ENCODE measurements around the gene CDYL2.
A peak's percentile ranks its signal among the peaks of the same experiment; 100 is the strongest.

Gene CDYL2

DNA sequence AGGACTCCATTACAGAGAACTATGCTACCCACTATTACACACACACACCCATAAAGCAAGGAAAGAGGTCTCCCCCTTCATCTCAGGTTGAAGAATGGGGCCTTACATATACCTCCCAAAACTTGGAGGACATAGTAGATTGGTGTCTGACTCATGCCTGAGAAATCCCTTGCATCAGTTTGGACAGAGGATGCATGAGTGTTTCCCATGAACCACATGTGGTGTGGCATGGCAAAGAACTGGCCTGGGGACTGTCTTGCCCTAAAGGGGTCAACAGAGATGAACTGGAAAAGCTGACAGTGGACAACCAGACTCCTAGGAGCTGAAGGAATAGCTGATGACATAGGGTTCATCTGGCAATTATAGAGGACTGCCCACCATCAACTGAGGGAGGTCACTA, 209.6 kb downstream of the CDYL2 start:
- ATAC-seq = no peak
- DNase-seq = no peak

DNA sequence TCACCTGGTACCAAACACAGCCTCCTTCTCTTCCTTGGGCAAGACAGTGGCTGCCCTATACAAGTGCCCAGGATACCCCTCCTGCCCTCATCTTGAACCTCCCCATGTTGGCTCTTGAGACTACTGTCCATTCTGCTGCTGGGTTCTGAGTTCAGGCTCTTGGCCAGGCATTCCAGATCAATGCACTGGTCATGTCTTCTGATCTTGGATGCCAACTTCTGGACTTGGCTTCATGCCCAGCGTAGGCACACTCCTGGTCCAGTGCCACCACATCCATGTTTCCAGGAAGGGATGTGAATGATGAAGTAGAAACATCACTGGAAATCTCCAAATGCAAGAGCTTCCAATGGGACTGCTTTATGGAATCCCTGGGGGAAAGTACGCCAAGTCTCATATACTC, 212.1 kb downstream of the CDYL2 start:
- no peak for ATAC-seq

DNA sequence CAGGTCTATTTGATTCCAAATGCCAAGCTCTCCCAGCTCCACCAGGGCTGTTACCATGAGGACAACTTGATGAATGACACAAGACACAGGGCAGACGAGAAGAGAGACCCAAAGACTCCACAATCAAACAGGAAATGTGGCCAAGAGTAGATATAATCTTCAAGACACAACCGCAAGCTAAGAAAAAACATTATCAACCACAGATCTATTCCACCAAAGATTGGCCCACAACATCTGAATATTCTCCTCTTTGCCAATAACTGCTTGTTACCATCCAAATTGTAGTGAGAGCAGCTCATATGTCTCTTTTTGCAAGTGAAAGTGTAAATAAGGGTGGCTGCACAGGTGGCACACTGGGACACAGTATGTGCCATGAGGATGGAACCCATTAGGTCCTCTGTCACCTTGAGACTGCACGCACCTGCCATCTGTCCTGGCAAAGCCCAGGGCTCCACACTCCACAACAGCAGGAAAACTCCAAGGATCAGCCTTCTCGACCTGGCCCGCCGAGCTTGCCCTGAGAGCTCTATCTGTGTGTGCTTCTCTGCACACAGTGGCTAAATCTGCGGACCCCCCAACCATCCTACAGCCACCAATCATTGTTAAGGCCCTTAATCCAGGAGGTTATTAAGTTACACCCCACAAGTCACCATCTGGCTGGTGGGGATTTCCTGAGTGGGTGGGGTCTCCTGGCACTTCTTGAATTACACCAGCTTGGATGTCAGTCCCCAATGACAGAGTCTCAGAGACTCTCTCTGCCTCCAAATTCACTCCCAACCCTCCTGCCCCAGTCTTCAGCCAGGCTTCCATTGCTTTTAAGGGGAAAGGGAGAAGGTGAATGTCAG, 213.1 kb downstream of the CDYL2 start:
- DNase-seq = peak; percentile 26
- peak; percentile 86 for ATAC-seq

More for the DNA sequence above, 212.1 kb downstream of the CDYL2 start:
- DNase-seq = no peak

DNA sequence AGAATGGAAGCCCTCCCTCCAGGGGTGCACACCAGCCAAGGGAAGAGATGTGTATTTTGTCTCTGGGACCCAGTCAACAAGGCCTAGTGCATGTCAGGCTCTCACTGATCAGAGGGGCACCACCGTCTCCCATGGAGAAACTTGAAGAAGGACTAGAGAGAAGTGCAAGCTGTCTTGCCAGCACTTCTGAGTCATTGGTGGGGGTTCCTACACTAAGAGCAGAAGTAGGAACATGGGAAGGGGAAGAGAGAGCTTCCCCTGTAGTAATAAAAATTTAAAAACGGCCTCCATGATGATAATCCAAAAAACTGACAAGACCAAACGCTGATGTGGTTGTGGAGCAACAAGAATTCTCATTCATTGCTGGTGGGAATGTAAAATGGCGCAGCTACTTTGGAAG, 217.3 kb downstream of the CDYL2 start:
- ATAC-seq (no peak), DNase-seq (no peak)

DNA sequence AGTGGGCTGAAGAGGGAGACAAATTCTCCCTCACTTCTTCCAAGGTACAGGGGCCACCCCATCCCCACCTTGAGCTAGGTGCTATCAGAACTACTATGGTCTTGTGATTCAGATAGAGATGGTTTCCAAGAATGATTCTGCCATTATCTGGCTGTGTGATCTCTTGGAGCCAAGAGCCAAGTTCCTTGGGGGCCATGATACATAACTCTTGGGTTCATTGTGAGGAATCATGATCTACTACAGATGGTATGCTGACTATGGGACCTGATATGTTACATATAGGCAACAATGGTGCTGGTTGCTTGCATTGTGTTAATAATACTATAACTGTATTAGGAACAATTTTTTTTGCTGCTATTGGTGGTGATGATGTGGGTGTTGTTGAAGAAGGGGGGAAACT, 217.9 kb downstream of the CDYL2 start:
- ATAC-seq (no peak), DNase-seq (no peak)

DNA sequence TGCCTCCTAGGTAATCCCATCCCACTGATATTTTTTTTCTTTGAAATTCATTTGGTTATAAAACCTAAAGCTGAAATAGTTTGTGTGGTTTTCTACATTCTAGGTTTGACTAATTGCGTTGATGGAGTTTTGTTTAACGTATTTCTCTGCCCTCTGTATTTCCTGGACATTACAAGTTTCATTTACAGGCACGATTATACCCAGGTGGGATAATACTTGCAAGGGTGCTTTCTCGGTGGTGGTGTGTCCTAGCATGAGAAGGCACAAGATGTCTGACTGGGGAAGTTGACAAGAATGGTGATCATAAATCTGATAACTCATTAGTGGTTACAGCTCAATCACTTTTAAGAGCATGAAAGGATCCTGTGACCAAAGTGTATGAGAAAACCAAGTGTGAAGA, 218.6 kb downstream of the CDYL2 start:
- peak; percentile 39 for ATAC-seq
- DNase-seq = no peak

DNA sequence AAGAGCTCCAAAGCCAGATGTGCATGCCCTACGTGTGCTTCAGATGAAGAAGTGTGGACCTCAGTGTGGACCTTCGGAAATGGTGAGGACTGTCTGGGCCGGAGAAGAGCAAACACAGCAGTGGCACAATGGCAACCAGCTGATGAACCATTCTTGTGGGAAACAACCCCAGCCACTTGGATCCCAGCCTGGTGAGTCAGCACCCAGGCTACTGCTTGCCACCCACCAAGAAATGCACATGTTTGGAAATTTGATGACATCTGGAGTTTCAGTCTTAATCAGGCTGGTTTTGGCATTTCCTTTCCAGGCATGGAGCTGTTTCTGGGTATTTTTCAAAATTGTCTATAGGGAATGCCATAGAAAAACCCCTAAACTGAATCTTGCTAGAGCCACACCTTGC, 220.9 kb downstream of the CDYL2 start:
- peak; percentile 62 for DNase-seq
- peak; percentile 38 for ATAC-seq

DNA sequence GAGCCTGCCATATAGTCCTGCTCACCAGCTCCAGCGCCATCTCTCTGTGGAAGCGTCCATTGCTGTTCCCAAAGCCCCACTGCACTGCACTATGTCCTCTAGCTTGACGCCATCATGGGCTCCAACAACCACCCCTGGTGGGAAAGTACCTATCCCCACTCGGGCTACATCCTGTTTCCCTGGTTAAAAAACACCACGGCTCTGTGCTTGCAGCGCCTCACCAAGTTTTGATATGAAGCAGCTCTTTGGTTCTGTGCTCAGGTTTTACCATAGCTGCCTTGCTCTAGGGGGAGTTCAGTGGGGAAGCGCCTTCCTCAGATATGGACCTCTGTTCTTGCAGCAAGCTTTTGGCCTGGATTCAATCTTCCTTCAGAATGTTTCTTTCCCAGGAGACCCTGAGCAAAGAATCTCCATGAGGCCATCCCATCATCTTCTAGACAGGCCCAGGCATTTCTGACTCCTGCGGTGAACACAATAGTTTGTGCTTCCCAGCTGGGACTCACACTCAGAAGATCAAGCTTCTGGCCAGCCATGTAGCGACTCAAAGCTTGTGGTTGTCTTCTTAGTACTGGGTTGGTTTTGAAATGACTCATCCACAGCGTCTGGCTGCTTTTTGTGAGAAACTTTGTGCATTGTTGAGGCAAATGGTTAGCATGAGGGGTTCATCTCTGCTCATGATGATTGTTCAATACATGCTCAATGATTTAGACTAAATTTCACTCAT, 224.1 kb downstream of the CDYL2 start:
- peak; percentile 85 for ATAC-seq
- peak; percentile 70 for DNase-seq

DNA sequence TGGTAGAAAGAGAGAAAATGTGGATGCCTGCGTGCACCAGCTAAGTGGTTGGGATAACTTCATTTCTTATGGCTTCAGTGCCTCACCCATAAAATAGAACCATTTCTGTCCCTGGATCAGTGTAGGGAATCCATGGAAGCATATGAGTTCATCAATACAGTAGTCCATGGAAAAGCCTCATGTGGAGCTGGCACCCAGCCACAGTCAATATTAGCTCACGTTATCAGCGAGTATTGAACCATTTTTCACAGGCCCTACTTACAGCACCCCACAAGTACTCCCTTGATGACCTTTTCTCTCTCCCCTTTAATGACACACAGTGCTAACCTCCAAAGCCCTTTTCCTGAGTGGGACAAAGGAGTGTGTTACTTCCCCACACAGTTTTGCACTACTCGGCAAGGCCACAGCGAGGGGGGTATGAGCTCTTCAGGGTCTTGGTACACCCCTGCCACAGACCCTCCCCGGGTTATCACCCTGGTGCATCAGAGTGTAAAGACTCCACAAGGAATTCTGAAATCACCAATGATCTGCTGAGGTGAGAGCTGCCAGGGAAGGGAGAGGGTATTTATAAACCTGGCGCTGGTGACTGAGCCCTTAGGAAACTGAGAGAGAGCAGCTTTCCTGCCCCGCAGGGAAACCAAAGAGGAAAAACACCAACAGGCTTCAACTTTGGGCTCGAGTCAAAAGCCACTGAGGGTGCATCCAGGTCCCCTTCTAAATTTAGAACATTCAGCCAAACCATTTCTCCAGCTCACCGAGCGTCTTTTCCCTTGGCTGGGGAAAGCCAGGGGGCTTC, 226.7 kb downstream of the CDYL2 start:
- no peak for ATAC-seq

DNA sequence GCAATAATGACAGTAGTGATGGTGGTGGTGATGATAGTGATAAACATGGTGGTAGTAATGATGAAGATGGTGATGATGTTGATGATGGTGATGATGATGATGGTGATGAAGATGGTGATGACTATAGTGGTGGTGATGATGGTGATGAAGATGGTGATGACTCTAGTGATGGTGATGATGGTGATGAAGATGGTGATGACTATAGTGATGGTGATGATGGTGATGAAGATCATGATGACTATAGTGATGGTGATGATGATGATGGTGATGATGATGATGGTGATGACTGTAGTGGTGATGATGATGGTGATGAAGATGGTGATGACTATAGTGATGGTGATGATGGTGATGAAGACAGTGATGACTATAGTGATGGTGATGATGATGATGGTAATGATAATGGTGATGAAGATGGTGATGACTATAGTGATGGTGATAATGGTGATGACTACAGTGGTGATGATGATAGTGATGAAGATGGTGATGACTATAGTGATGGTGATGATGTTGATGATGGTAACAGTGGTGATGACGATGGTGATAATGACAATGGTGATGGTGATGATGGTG, 228.0 kb downstream of the CDYL2 start:
- DNase-seq = no peak
- ATAC-seq = no peak

More for the DNA sequence above, 226.7 kb downstream of the CDYL2 start:
- DNase-seq = no peak

DNA sequence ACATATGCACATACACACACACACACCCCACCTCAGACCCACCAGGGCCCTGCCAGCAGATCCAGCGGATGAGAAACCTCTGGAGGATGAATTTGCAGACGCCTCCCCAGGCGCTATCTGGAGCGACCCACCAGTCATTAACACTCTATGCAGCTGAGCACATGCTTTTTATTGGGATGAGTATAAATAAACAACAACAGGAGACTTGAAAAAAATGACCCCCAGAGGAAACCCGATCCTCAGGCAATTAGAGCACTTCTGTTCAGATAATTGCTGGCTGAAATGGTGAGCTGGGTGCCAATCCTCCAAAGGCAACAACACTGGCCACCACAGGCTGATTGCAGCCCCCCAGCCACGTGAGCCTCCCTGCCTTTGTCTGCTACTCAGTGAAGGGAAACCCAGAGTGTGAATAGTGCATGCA, 230.7 kb downstream of the CDYL2 start:
- no peak for ATAC-seq
- DNase-seq = no peak

DNA sequence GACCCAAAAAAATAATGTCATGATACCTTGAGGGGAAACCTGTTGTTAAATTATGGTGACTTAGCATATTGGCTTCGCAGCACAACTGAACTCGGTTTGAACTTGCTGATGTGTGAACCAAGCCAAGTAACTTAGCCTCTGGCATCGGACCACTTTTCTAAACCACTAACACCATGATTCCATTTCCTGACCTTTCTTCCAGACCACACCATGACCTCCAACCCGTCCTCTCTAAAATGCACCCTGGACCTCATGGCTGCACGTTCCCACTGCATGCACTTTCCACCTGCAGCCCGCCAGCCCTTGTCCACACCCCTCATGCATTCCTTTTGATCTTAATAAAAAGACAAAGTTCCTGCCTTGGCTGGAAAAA, 234.3 kb downstream of the CDYL2 start:
- ATAC-seq (peak; percentile 41), DNase-seq (peak; percentile 41)

DNA sequence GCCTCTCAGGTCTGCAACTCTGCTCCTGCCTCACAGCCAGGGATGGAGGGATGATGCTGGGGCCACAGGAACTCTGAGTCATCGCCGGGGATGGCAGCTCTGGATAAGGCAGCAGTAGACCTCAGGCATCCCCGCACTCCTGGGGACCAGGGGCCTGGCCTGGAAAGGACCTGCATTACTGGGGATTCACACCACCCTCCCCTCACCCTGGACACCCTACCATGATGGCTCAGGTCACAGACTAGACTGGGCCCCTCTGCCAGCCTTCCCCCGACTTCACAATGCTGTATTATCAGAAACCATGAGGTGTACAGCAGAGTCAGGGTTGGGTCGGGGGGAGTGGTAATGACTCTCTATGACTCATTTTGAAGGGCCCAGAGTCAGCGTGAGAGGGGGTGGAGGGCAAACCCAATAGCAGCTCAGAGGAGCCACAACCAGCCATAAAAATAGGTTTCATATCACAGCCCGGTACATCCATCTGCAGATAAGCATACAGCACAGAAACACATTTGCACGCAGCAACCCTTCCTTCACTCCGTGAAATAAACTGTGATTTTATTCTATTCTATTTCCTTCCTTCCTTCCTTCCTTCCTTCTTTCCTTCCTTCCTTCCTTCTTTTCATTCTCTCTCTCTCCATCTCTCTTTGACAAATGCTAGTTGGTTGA, 234.8 kb downstream of the CDYL2 start:
- ATAC-seq = peak; percentile 97
- DNase-seq = peak; percentile 78

DNA sequence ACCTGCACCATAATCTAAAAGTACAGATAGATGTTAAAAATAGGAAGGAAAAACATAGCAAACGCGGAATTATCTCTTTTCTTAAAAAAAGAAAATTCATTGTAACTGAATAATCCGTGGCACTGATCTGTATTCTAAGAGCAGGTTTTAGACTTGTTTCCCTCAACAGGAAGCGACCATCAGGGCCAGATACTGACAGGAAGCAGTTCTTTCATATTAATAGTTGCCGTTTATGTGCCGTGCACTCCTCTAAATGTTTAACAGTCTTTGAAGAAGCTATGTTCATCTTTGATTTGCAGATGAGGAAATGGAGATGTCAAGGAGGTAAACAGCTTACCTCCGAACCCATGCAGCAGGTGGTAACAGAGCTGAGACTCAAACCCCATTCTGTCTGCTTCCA, 240.0 kb downstream of the CDYL2 start:
- DNase-seq (no peak), ATAC-seq (no peak)

DNA sequence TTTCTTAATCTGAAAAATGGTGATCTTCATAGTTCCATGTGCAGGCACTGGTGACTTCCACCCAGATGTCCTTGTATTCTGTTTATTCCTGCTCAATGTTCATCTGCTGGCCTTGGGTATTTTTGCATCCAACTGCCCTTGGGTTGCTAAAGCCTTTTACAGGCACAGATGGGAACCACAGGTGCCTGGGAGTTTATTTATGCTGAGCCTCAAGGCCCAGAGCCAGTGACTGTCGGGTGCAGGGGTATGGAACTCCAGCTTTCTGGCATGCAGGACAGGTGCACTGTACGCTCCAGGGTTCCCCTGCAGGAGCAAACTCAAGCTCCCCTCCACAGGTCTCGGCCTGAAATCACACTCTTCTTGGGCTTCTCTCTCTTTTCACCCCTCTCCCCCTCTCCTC, 241.3 kb downstream of the CDYL2 start:
- ATAC-seq (no peak), DNase-seq (no peak)

DNA sequence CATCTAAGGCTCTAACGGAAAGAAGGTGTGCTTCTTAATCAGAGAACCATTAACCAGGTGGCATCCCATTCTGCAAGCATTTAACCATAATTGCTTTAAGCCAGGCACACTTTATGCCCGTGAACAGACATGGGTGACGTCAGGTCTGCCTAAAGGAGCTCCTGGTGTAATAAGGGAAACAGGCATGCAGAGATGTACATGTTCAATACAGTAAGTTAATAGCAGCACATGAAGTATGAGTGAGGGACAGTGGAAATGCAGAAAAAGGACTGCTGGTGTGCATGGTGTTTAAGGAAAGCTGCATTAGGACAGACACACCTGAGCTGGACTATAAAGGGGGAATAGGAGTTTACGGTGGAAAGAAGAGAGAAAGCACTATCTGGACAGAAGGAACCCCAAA, 245.0 kb downstream of the CDYL2 start:
- no peak for DNase-seq
- no peak for ATAC-seq

DNA sequence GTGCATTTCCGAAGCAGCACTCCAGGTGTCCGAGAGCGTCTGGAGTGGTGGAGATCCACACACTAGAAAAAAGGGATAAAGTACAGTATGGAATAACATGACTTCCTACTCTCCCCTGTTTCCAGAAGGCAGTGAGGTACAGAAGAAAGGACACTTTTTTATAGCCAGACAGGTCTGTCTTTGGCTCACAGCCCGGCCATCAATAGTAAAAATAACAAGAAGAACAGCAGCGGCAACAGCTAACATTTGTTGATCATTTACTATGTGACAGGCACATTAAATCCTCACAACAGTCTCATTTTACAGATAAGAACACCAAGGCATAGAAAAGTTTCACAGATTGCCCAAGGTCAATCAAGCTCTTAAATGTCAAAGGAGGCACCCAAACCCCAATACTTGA, 247.4 kb downstream of the CDYL2 start:
- DNase-seq (no peak), ATAC-seq (no peak)

DNA sequence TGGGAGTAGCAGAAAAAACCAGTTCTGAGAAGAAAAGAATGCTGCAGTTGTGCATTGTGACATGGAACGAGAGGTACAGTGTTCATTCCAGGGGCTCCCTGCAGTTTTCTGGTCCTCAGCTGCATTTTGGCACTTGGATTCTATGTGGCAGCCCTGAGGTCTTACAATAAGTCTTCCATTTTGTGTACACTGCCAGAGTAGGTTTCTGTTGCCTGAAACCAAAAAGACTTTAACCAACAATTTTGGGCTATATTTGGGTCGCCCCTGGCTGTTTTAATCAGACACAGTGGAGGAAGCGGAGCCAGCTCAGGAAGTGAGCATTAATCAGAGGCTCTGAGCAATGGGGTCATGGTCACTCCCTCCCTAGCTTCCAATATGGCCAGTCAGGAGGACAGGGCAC, 247.9 kb downstream of the CDYL2 start:
- DNase-seq = no peak
- no peak for ATAC-seq

DNA sequence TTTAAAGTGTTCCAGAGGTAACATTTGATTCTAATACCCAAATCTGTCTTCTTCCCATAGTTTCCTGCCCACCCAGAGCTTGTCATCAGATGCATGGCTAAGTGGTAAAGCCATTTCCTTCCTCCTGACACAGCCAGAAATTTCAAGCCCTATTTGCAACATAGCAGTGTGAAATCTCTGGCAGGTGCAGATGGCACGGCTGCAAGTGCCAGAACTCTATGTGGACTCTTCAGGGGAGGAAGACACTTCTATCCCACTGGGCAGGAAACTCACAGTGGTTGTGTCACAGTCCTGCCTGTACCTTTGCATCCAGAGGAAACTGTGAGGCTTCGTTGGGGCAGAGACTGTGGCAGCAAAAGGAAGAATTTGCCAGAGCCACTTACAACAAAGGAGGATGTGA, 250.4 kb downstream of the CDYL2 start:
- no peak for DNase-seq
- ATAC-seq = no peak

DNA sequence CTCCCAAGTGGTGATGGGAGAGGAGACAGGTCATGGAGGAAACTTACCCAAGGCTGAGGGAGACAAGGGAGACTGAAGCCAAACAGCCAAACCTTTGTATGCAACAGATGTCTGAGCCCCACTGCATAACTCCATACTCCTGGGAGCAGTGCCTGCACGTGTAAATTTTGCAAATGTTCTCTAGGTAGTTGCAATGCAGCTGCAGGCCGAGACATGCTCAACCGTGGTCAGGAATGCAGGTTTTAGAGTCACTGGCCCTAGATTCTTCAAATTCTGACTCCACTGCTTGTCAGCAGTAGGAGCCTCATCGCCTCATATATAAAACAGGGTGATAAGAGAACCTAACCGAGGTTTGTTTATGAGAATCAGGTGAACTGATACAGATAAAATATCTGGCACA, 252.1 kb downstream of the CDYL2 start:
- ATAC-seq (no peak), DNase-seq (no peak)
